HCT116 (cell line): Measurements from ENCODE around the gene EEFSEC. TPM values are rescaled to one million over a fixed set of nuclear protein-coding genes. Genes with fewer than 3 reads are reported as not detected.

Source experiments
- ATAC-seq: fragments of 200-7000 bp; cut with Tn5 transposase; 2 replicates; pipeline ENCODE4 v1.9.1; 2020; ENCODE audit warnings: mild to moderate bottlenecking, moderate library complexity
- BruUV-seq: library from RNA; stranded (reverse); fragments of 400-500 nt; replicated peaks from 2 replicates; lab custom pipeline; 2021; lab: Mats Ljungman, UMichigan
- CTCF ChIA-PET: fragments of 300-600 bp; sonication (Branson Sonifier 250); formaldehyde crosslinking; loops from one replicate; lab custom pipeline; 2021; ENCODE audit warnings: antibody characterized with exemption; lab: Charles Lee
- POLR2A ChIA-PET: fragments of 300-600, 350-600 bp; sonication (Branson Sonifier 250); formaldehyde crosslinking; loops from one replicate; lab custom pipeline; 2021; ENCODE audit warnings: antibody characterized with exemption; lab: Charles Lee
- RAD21 ChIA-PET, 2 experiments: fragments of 300-600 bp; sonication (Branson Sonifier 250); formaldehyde crosslinking; loops; one replicate each; lab custom pipeline; 2023; ENCODE audit warnings: low total read pairs in 2 of 2; ENCODE audit not compliant: uncharacterized antibody in 2 of 2, unreplicated experiment in 2 of 2, low non-redundant PET in 1 of 2; lab: Charles Lee
- DNase-seq: peaks from one replicate; pipeline ENCODE4 v3.0.0-alpha.2; 2010; ENCODE audit warnings: low read depth, low spot score
- H2AFZ ChIP-seq: fragments of 200-600 bp; shearing (Covaris generic), sonication (generic); 2 replicates; pipeline ENCODE4 v1.6.1; 2017; ENCODE audit warnings: low read depth, mixed run types, mixed read lengths, antibody characterized with exemption, low read length; ENCODE audit not compliant: poor library complexity, severe bottlenecking
- H3K27ac ChIP-seq: 2 replicates; pipeline ENCODE4 v1.5.1; 2012; ENCODE audit warnings: low read depth, low read length
- H3K27me3 ChIP-seq: fragments of 200-600 bp; sonication (generic); 2 replicates; pipeline ENCODE4 v1.6.1; 2016; ENCODE audit warnings: mixed run types, low read length, mixed read lengths; ENCODE audit not compliant: insufficient read depth
- H3K36me3 ChIP-seq, 2 experiments: fragments of 200-500 bp in 1 of 2; fragments of 200-600 bp in 1 of 2; sonication (Bioruptor generic) in 1 of 2; sonication (generic) in 1 of 2; 2 replicates each; pipeline versions ENCODE4 v1.5.1 to v1.6.1; 2014 to 2016; ENCODE audit warnings: low read length in 2 of 2, inconsistent platforms in 1 of 2, mixed read lengths in 1 of 2, mixed run types in 1 of 2; ENCODE audit not compliant: insufficient read depth in 2 of 2, control insufficient read depth in 1 of 2
- H3K4me1 ChIP-seq, 2 experiments: fragments of 200-600 bp in 1 of 2; sonication (generic) in 1 of 2; 2 replicates each; pipeline versions ENCODE4 v1.5.1 to v1.6.1; 2012 to 2017; ENCODE audit warnings: low read length in 2 of 2, inconsistent platforms in 1 of 2, mild to moderate bottlenecking in 1 of 2, mixed read lengths in 1 of 2, mixed run types in 1 of 2, moderate library complexity in 1 of 2; ENCODE audit not compliant: insufficient read depth in 2 of 2, control insufficient read depth in 1 of 2
- H3K4me2 ChIP-seq: fragments of 200-600 bp; sonication (generic); 2 replicates; pipeline ENCODE4 v1.6.1; 2017; ENCODE audit warnings: mixed run types, low read length, mixed read lengths
- H3K4me3 ChIP-seq, 2 experiments: fragments of 200-600 bp in 1 of 2; sonication (generic) in 1 of 2; replicated peaks in 1 of 2; 2 replicates each; pipeline ENCODE4 v1.5.1; 2011 to 2016; ENCODE audit warnings: low read length in 2 of 2, control low read depth in 1 of 2, low read depth in 1 of 2, mild to moderate bottlenecking in 1 of 2, mixed read lengths in 1 of 2, mixed run types in 1 of 2
- H3K79me2 ChIP-seq: fragments of 200-600 bp; sonication (generic); 2 replicates; pipeline ENCODE4 v1.6.1; 2017; ENCODE audit warnings: mild to moderate bottlenecking, mixed run types, low read length, moderate library complexity, mixed read lengths; ENCODE audit not compliant: insufficient read depth
- H3K9ac ChIP-seq: fragments of 200-600 bp; sonication (generic); 2 replicates; pipeline ENCODE4 v1.6.1; 2016; ENCODE audit warnings: low read length, mixed read lengths
- H3K9me2 ChIP-seq: fragments of 200-600 bp; sonication (generic), shearing (Covaris generic); 2 replicates; pipeline ENCODE4 v1.6.1; 2017; ENCODE audit warnings: mixed run types, mild to moderate bottlenecking, moderate library complexity; ENCODE audit not compliant: insufficient read depth
- H3K9me3 ChIP-seq, 2 experiments: fragments of 200-500 bp in 1 of 2; fragments of 200-600 bp in 1 of 2; sonication (Bioruptor generic) in 1 of 2; sonication (generic) in 1 of 2; 2 replicates each; pipeline ENCODE4 v1.6.1; 2014 to 2017; ENCODE audit warnings: low read length in 2 of 2, mixed read lengths in 2 of 2, inconsistent platforms in 1 of 2, low read depth in 1 of 2, mild to moderate bottlenecking in 1 of 2, mixed run types in 1 of 2, moderate library complexity in 1 of 2; ENCODE audit not compliant: control insufficient read depth in 1 of 2, insufficient read depth in 1 of 2
- H4K20me1 ChIP-seq: fragments of 200-600 bp; sonication (generic), shearing (Covaris generic); 2 replicates; pipeline ENCODE4 v1.6.1; 2017; ENCODE audit warnings: mixed run types, mild to moderate bottlenecking, moderate library complexity; ENCODE audit not compliant: insufficient read depth
- CEBPB ChIP-seq: IDR thresholded peaks from 2 replicates; pipeline ENCODE4 v1.6.1; 2012; ENCODE audit warnings: low read depth
- EGR1 ChIP-seq: IDR thresholded peaks from 2 replicates; pipeline ENCODE4 v1.6.1; 2012; ENCODE audit warnings: low read depth
- ELF1 ChIP-seq: IDR thresholded peaks from 2 replicates; pipeline ENCODE4 v1.6.1; 2012; ENCODE audit warnings: low read depth, borderline replicate concordance
- EZH2 ChIP-seq: fragments of 200-600 bp; sonication (generic); IDR thresholded peaks from 2 replicates; pipeline ENCODE4 v1.6.1; 2017; ENCODE audit warnings: antibody characterized with exemption, mixed run types
- EZH2phosphoT487 ChIP-seq: fragments of 200-600 bp; IDR thresholded peaks from 2 replicates; pipeline ENCODE4 v1.6.1; 2018; ENCODE audit warnings: antibody characterized with exemption, borderline replicate concordance
- FOSL1 ChIP-seq: IDR thresholded peaks from 2 replicates; pipeline ENCODE4 v1.6.1; 2012; ENCODE audit warnings: low read depth
- MAX ChIP-seq: IDR thresholded peaks from 2 replicates; pipeline ENCODE4 v1.6.1; 2012
- POLR2A ChIP-seq: IDR thresholded peaks from 2 replicates; pipeline ENCODE4 v1.7.0; 2011; ENCODE audit warnings: borderline replicate concordance; ENCODE audit not compliant: insufficient read depth, insufficient read length; ENCODE audit errors: extremely low read depth
- POLR2AphosphoS5 ChIP-seq: IDR thresholded peaks from 2 replicates; pipeline ENCODE4 v1.6.1; 2011; ENCODE audit warnings: mild to moderate bottlenecking, low read depth, low read length, moderate library complexity
- RAD21 ChIP-seq: IDR thresholded peaks from 2 replicates; pipeline ENCODE4 v1.6.1; 2012; ENCODE audit warnings: low read depth, mild to moderate bottlenecking
- SIN3A ChIP-seq: IDR thresholded peaks from 2 replicates; pipeline ENCODE4 v1.6.1; 2012; ENCODE audit warnings: low read depth
- SRF ChIP-seq: IDR thresholded peaks from 2 replicates; pipeline ENCODE4 v1.6.1; 2012; ENCODE audit warnings: low read depth
- YY1 ChIP-seq: IDR thresholded peaks from 2 replicates; pipeline ENCODE4 v1.6.1; 2011; ENCODE audit warnings: low read length, low read depth, moderate library complexity, mild to moderate bottlenecking; ENCODE audit not compliant: insufficient replicate concordance; ENCODE audit errors: extremely low read depth
- intact Hi-C: fragments of 100-400 bp; cut with micrococcal nuclease; formaldehyde crosslinking; loops from 2 replicates; pipeline ENCODE4 v1.10.0; 2022
- total RNA-seq: library from RNA; stranded (reverse); gene quantifications from one replicate; pipeline ENCODE4 v1.2.1, GENCODE V29; 2021; ENCODE audit not compliant: unreplicated experiment
- TF ChIP-seq, protein P1 (sequence below): IDR thresholded peaks from 2 replicates; pipeline ENCODE4 v1.6.1; 2012; ENCODE audit warnings: low read depth
- TF ChIP-seq, protein P2 (sequence below), 3 experiments: fragments of 200-600 bp in 1 of 3; sonication (generic) in 1 of 3; IDR thresholded peaks in 2 of 3; conservative IDR thresholded peaks in 1 of 3; 2 replicates each; pipeline ENCODE4 v1.5.1; 2012 to 2017; ENCODE audit warnings: low read depth in 2 of 3, low read length in 2 of 3, antibody characterized with exemption in 1 of 3, borderline replicate concordance in 1 of 3, control low read depth in 1 of 3, mild to moderate bottlenecking in 1 of 3, mixed read lengths in 1 of 3, mixed run types in 1 of 3, moderate library complexity in 1 of 3; ENCODE audit not compliant: insufficient read depth in 1 of 3
- TF ChIP-seq, protein P3 (sequence below): IDR thresholded peaks from 2 replicates; pipeline ENCODE4 v1.6.1; 2011; ENCODE audit warnings: mild to moderate bottlenecking, low read length, moderate library complexity; ENCODE audit not compliant: insufficient replicate concordance; ENCODE audit errors: extremely low read depth
- TF ChIP-seq, protein P4 (sequence below): IDR thresholded peaks from 2 replicates; pipeline ENCODE4 v1.6.1; 2012

The EEFSEC gene
- total RNA-seq, 1 experiment from 2014 or later: 16.1 TPM

GRCh38 chr3:128341659-128342395 lies 188.5 kb downstream of the EEFSEC start:
- ATAC-seq: no peak
- H4K20me1 ChIP-seq: no peaks in the 10 kb centered on the region
- no peak for DNase-seq
- H3K9ac ChIP-seq: no peak overlapping the region
- no peaks in the 10 kb centered on the region for H3K79me2 ChIP-seq
- intact Hi-C loops: no loop called here
- H3K4me1 ChIP-seq: peaks cover 6 to 16% of the 10 kb centered on the region in 2 experiments
- H2AFZ ChIP-seq: no peak overlapping the region
- no peak for TF ChIP-seq RAD21
- TF ChIP-seq, protein P1, sequence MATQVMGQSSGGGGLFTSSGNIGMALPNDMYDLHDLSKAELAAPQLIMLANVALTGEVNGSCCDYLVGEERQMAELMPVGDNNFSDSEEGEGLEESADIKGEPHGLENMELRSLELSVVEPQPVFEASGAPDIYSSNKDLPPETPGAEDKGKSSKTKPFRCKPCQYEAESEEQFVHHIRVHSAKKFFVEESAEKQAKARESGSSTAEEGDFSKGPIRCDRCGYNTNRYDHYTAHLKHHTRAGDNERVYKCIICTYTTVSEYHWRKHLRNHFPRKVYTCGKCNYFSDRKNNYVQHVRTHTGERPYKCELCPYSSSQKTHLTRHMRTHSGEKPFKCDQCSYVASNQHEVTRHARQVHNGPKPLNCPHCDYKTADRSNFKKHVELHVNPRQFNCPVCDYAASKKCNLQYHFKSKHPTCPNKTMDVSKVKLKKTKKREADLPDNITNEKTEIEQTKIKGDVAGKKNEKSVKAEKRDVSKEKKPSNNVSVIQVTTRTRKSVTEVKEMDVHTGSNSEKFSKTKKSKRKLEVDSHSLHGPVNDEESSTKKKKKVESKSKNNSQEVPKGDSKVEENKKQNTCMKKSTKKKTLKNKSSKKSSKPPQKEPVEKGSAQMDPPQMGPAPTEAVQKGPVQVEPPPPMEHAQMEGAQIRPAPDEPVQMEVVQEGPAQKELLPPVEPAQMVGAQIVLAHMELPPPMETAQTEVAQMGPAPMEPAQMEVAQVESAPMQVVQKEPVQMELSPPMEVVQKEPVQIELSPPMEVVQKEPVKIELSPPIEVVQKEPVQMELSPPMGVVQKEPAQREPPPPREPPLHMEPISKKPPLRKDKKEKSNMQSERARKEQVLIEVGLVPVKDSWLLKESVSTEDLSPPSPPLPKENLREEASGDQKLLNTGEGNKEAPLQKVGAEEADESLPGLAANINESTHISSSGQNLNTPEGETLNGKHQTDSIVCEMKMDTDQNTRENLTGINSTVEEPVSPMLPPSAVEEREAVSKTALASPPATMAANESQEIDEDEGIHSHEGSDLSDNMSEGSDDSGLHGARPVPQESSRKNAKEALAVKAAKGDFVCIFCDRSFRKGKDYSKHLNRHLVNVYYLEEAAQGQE: no peak
- TF ChIP-seq EZH2: no peak
- TF ChIP-seq FOSL1: no peak
- no peak for TF ChIP-seq MAX
- no peak for TF ChIP-seq ELF1
- TF ChIP-seq, protein P2, sequence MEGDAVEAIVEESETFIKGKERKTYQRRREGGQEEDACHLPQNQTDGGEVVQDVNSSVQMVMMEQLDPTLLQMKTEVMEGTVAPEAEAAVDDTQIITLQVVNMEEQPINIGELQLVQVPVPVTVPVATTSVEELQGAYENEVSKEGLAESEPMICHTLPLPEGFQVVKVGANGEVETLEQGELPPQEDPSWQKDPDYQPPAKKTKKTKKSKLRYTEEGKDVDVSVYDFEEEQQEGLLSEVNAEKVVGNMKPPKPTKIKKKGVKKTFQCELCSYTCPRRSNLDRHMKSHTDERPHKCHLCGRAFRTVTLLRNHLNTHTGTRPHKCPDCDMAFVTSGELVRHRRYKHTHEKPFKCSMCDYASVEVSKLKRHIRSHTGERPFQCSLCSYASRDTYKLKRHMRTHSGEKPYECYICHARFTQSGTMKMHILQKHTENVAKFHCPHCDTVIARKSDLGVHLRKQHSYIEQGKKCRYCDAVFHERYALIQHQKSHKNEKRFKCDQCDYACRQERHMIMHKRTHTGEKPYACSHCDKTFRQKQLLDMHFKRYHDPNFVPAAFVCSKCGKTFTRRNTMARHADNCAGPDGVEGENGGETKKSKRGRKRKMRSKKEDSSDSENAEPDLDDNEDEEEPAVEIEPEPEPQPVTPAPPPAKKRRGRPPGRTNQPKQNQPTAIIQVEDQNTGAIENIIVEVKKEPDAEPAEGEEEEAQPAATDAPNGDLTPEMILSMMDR (IDR thresholded peaks at IDR 0.05 in 2 of 3, conservative IDR thresholded peaks at IDR 0.05 in 1 of 3; ENCODE audit: borderline replicate concordance in 1 of 3, insufficient read depth in 1 of 3, low read depth in 2 of 3, low read length in 2 of 3): no peak
- TF ChIP-seq YY1: no peak
- TF ChIP-seq SRF: no peak
- TF ChIP-seq, protein P3, sequence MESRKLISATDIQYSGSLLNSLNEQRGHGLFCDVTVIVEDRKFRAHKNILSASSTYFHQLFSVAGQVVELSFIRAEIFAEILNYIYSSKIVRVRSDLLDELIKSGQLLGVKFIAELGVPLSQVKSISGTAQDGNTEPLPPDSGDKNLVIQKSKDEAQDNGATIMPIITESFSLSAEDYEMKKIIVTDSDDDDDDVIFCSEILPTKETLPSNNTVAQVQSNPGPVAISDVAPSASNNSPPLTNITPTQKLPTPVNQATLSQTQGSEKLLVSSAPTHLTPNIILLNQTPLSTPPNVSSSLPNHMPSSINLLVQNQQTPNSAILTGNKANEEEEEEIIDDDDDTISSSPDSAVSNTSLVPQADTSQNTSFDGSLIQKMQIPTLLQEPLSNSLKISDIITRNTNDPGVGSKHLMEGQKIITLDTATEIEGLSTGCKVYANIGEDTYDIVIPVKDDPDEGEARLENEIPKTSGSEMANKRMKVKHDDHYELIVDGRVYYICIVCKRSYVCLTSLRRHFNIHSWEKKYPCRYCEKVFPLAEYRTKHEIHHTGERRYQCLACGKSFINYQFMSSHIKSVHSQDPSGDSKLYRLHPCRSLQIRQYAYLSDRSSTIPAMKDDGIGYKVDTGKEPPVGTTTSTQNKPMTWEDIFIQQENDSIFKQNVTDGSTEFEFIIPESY: no peak
- TF ChIP-seq EZH2phosphoT487: no peak
- no peak for TF ChIP-seq POLR2A
- TF ChIP-seq, protein P4, sequence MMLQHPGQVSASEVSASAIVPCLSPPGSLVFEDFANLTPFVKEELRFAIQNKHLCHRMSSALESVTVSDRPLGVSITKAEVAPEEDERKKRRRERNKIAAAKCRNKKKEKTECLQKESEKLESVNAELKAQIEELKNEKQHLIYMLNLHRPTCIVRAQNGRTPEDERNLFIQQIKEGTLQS: no peak
- TF ChIP-seq EGR1: no peak
- no peak for TF ChIP-seq SIN3A
- TF ChIP-seq POLR2AphosphoS5: no peak
- no peak for TF ChIP-seq CEBPB
- TF ChIP-seq, all 23 proteins: peak for 0
- POLR2A ChIA-PET: no interaction called here
- H3K9me2 ChIP-seq: no peaks in the 10 kb centered on the region
- H3K4me2 ChIP-seq: no peak overlapping the region
- H3K4me3 ChIP-seq: no peak overlapping the region
- H3K36me3 ChIP-seq: no peaks in the 10 kb centered on the region
- no peaks in the 10 kb centered on the region for H3K9me3 ChIP-seq
- RAD21 ChIA-PET: no interaction called here
- no peak overlapping the region for H3K27ac ChIP-seq
- no peaks in the 10 kb centered on the region for H3K27me3 ChIP-seq
- CTCF ChIA-PET: no interaction called here
- no TSS peak for BruUV-seq
